GM13977 (cell line): ENCODE results near the gene NTRK1.

Experiments used
- DNase-seq: peaks from one replicate; pipeline ENCODE4 v3.0.0; 2012; ENCODE audit warnings: low spot score
- in situ Hi-C: fragments of 300-500 bp; cut with MboI; formaldehyde crosslinking; loops from one replicate; pipeline ENCODE4 v1.12.0; 2022; ENCODE audit warnings: low sequenced_read_pairs, low pct_unique_long_range_greater_than_20kb, mixed read lengths, inconsistent platforms; ENCODE audit not compliant: unreplicated experiment
- TF ChIP-seq, protein P1 (sequence below): IDR thresholded peaks from 2 replicates; pipeline ENCODE4 v1.5.1; 2012; ENCODE audit warnings: mild to moderate bottlenecking, control low read depth; ENCODE audit not compliant: insufficient read depth; ENCODE audit errors: extremely low read depth, missing control alignments

NTRK1 gene

DNA sequence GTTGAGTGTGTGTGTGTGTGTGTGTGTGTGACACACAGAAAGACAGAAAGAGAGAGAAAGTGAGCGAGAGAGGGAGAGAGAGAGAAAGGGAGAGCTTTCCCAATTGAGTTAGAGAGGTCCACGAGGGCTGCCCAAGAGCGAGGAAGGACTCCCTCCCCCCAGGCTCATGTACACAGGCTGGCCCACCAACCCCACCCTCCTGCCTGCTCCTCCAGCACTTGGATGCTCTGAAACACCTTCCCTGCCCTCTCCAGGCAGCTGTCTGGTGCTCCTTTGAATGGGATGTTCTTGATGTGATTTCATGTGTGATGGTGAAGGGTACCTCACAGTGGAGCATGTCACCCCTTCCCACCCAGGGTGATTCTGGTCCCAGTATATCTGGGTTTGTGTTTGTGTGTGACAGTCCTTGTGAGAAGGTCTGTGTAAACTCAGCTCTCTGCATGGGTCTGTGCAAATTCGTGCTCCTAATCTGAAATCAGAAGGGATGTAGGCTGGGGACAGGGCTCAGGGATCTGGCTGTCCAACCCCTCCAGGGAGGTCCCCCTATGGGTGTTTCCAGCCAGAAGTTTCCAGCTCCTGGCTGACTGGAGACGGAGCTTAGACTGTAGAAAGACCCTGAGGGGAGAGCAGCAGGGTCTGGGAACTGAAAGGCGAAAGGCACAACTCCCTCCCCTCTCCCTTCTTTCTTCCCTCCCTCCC is 26.1 kb downstream of the NTRK1 start:
- no peak for DNase-seq
- TF ChIP-seq, protein P1, sequence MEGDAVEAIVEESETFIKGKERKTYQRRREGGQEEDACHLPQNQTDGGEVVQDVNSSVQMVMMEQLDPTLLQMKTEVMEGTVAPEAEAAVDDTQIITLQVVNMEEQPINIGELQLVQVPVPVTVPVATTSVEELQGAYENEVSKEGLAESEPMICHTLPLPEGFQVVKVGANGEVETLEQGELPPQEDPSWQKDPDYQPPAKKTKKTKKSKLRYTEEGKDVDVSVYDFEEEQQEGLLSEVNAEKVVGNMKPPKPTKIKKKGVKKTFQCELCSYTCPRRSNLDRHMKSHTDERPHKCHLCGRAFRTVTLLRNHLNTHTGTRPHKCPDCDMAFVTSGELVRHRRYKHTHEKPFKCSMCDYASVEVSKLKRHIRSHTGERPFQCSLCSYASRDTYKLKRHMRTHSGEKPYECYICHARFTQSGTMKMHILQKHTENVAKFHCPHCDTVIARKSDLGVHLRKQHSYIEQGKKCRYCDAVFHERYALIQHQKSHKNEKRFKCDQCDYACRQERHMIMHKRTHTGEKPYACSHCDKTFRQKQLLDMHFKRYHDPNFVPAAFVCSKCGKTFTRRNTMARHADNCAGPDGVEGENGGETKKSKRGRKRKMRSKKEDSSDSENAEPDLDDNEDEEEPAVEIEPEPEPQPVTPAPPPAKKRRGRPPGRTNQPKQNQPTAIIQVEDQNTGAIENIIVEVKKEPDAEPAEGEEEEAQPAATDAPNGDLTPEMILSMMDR, result no peak
- in situ Hi-C loops, result no loop called here

DNA sequence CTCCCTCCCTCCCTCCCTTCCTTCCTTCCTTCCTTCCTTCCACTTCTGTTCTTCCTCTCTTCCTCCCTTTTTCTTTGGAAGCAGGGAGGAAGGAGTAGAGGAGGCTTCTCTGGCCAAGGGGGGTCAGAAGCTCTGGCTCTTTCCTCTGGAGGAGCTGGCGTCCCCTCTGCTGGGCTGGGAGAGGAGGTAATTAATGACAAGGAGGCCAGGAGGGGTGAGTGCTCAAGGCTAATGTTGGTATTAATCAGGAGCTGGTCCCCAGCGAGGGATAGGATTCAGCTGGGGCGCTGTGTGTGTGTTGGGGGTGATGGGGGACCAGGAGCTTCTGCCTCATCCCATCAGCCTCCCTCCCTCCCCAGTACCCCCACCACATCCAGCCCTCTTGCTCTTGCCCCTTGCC is 26.7 kb downstream of the NTRK1 start:
- TF ChIP-seq, protein P1, result no peak
- in situ Hi-C loops, result no loop called here
- no peak for DNase-seq

DNA sequence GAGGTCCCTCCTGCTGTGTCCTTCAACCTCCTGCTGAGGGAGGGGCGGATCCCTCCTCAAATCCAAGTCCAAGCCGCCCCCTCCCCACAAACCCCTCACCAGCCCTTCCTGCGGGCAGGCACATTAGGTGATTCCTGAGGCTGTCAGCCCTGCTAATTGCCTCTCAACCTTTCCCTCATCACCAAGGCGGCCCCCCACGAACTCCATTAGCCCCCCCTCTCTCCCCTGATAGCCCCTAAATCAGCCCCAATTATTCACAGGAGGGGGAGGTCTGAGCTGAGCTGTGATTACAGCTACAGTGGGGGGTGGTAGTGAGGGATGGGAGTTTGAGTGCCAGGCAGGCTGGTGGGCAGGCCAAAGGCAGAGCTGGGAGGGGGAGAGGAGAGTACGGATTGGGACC is 27.1 kb downstream of the NTRK1 start:
- TF ChIP-seq, protein P1, result no peak
- no peak for DNase-seq
- in situ Hi-C loops, result no loop called here

DNA sequence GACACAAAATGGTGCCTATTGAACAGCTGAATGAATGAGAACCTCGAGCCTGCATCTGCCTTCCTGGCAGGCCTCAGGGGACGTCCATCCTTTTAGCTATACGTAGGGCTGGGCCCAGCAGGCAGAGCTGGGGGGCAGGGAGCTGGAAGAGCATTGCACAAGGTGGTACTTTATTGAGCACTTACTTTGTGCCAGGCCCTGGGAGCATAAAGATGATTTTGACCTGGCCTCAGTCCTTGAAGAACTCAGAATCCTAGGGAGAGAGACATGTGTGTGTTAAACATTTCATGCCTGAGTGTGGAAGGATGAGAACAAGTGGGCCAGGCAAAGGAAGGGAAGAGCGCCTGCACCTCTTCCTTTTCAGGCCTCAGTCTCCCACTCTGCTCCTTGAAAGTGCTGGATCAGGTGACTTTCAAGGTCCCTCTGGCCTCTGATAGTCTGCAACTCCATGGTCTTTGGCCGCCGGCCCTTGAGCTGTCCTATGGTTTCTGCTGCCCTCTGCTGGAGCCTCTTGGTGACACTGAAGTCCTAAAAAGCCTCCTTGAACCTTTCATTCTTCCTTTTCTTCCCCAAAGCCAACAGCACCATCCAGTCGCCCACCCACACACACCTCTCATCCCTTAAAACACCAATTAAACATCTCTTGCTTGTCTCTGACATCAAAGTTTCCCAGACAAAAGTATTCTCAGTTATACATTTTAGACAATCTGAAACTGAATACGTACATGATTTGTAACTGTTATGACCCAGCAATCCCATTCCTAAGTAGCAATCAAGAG is 29.3 kb downstream of the NTRK1 start:
- DNase-seq, result peak; percentile 85
- in situ Hi-C loops, result no loop called here
- TF ChIP-seq, protein P1, result peak; percentile 82

DNA sequence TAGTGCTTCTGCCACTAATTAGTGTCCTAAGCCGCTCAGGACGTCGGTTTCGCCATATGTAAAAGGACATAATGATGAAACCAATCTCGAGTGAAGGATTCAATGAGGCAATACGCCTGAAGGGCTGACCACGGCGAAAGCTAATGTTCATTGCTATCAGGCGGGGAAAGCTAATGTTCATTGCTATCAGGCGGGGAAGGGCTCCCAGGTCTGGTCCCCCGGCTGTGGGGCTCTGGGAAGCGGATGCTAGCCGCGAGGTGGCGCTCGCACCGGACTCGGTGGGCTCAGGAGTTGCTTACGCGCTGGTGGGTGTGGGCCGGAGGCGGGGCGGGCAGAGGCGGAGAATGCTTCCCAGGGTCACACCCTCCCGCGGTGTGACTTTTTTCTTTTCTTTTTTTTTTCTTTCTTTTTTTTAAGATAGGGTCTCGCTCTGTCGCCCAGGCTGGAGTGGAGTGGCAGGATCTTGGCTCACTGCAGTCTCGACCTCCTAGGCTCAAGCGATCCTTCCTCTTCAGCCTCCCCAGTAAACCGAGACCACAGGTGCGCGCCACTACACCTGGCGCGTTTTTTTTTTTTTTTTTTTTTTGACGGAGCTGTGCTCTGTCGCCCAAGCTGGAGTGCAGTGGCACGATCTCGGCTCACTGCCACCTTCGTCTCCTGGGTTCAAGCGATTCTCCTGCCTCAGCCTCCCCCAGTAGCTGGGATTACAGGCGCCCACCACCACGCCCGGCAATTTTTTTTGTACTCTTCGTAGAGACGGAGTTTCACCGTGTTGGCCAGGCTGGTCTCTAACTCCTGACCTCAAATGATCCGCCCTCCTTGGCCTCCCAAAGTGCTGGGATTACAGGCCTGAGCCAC is 31.8 kb downstream of the NTRK1 start:
- TF ChIP-seq, protein P1, result peak; percentile 82
- in situ Hi-C loops, result no loop called here
- DNase-seq, result peak; percentile 87
